ENCODE results near the gene NABP1.
A peak's percentile ranks its signal among the peaks of the same experiment; 100 is the strongest.

Gene NABP1

GRCh38 chr2:191713837-191714236, 35.9 kb downstream of the NABP1 start:
- DNase-seq, result no peak

- peak; percentile 44 for DNase-seq
Measured at GRCh38 chr2:191714925-191715324, 37.0 kb downstream of the NABP1 start.

DNA sequence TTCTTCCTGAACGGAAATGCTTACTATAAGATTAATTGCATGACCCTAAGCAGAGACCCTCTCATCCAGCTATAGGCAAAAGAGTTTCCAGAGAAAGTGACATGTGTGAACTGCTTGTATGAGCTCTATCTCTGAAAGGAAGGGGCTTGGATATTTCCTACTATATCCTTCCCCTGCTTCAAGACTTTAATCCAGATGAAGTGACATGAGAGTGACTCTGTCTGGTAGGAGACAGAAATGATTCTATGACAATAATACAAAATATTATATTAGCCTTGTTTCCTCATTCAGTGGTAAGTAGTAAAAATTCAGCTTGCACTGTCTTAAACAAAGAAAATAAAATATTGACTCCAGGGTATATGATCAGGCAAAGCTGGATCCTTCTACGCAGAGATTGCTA, 37.5 kb downstream of the NABP1 start:
- DNase-seq, result no peak

DNA sequence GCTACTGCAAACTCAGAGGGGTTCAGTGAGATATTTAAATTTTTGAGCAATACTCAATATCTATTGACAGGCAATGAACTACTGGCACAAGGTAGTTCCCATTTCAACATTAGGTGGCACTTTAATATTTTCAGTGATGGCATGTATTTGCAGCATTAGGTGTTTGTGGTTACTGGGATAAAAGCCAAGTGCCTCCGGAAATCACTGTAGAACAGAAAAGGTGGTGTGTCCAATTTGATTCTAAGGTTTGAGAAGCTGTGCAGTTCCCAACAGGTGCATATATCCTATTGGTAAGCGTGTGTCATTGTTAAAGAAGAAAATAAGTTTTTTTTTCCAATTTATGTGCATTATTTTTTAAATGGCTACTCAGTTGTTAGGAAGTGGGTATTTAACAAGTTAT, 41.3 kb downstream of the NABP1 start:
- no peak for DNase-seq

DNA sequence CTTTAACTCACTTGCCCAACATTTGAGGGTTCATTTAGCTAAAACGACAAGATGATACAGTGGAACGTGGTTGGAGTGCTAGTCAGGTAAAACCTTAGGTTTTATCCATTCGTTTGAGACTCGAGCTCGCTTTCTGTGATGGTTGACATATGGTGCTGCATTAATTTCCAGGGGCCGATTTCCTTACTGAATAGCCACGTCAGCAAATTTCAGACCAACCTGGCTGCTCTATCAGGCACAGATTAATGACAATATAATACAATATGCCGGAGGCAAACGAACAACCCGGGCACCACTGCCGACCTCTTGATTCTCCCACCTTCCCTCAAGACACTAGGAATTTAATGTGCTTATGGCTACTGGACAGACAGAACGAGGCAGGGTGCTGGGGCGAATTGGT, 42.0 kb downstream of the NABP1 start:
- no peak for DNase-seq

DNA sequence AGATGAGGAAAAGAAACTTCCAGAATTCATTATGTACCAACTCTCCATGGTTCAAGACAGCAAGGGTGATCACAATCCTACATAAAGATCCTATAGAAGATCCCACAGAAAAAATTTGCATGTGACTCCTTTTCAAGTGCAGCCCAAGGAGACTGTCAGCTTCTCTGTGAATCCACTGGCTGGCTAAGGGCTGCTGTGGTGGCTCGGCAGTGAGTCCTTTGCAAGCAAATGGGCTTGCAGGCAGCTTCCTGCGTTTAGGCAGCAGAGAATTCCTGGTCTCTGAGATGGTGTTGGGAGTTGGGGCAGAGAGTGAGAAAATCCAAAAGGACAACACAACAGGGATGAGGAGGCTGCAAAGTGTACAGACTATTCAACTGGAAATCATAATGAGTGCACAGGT, 43.4 kb downstream of the NABP1 start:
- no peak for DNase-seq

DNA sequence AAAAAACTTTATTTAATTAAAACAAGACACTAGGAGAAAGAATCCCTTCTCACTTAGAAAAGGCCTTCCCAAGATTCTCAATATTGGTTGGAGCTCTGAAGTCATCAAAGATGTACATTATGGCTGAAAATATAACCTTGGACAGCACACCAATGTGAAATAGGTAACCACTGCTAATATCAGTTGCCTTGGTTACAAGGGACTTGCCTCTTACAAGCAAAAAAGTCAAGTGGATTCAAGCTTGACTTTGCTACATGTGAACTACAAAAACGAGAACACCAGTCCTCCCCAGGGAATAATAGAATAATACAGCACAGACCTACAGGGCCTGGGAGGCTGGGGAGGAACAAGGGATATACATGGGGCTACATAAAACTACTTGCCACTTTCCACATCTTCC, 46.1 kb downstream of the NABP1 start:
- peak; percentile 45 for DNase-seq

DNA sequence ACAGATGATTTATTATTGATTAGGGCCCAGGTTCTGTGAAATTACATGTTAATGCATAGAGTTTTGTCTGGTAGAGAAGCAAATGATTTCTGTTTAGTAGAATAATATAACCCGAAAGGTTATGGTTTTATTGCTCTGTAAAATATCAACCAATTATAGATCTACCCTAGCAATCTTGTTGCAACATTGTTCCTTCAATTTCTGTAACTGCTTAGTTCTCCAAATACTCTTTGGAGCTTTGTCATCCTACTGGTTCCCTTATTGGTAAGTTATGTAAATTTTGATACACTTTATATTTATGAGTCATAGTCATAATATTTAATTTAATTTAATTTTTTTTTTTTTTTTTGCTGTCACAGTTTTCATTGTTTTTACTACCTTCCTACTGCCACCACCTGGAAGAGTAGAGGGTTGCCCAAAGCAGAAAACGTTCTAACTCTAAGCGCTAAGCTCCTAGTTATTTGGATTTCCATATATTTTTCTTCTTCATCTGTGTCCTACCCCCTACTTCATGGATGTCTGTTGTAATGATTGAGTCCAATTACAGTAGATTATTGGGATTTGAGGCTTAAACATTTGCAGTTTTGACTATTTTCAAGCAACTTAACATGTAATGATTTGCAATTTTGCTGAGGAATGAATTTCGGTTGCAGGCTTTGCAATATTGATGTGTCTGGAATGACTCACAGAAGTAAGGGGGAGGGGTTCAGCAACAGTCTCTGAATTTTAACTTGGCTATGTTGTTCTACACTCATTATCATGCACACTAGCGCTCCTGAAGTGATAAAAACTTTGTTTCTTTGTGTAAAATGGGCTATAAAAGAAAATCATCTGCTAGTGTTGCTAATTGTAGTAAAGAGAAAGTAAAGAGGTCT, 51.1 kb downstream of the NABP1 start:
- DNase-seq, result no peak

DNA sequence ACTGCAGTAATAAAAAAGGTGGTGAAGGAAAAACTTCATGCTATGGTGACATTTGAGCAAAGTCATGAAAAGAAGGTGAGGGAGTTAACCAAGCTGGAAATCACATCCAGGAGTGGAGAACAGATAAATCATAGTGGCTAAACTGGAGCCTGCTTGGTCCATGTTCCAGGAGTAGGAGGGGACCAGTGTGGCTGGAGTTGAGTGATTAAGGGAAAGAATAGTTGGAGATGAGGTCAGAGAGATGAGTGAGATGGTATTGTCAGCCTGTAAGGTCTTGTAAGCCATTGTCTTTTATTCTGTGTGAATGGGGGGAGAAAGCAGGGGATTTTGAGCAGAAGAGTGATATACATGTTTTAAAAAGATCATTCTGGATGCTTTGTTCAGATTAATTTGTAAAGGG, 52.3 kb downstream of the NABP1 start:
- no peak for DNase-seq

All from NCI-H2171 (cell line).